Fibroblast of skin of right biceps (primary cell): ENCODE data around the gene GALNTL6.

Experiments
- DNase-seq: peaks from one replicate; pipeline ENCODE4 v3.0.0-alpha.2; 2013

The GALNTL6 gene

GRCh38 chr4:172596206-172596605, 783.0 kb downstream of the GALNTL6 start:
- no peak for DNase-seq

GRCh38 chr4:172599554-172599953, 786.4 kb downstream of the GALNTL6 start:
- no peak for DNase-seq

- no peak for DNase-seq
Measured at GRCh38 chr4:172601195-172601594, 788.0 kb downstream of the GALNTL6 start.

- DNase-seq: no peak
Measured at GRCh38 chr4:172619218-172619617, 806.0 kb downstream of the GALNTL6 start.

GRCh38 chr4:172619798-172620197, 806.6 kb downstream of the GALNTL6 start:
- no peak for DNase-seq

- DNase-seq: no peak
Measured at GRCh38 chr4:172628263-172628662, 815.1 kb downstream of the GALNTL6 start.

- no peak for DNase-seq
Measured at GRCh38 chr4:172630280-172630679, 817.1 kb downstream of the GALNTL6 start.

- no peak for DNase-seq
Measured at GRCh38 chr4:172631832-172632231, 818.6 kb downstream of the GALNTL6 start.

- no peak for DNase-seq
Measured at GRCh38 chr4:172648471-172648870, 835.3 kb downstream of the GALNTL6 start.

GRCh38 chr4:172649143-172649542, 835.9 kb downstream of the GALNTL6 start:
- DNase-seq: no peak

GRCh38 chr4:172650758-172651530, 837.7 kb downstream of the GALNTL6 start:
- DNase-seq: no peak

GRCh38 chr4:172651961-172652360, 838.8 kb downstream of the GALNTL6 start:
- DNase-seq: no peak

- no peak for DNase-seq
Measured at GRCh38 chr4:172652369-172652768, 839.2 kb downstream of the GALNTL6 start.

GRCh38 chr4:172653676-172654075, 840.5 kb downstream of the GALNTL6 start:
- DNase-seq: no peak

GRCh38 chr4:172654457-172654856, 841.3 kb downstream of the GALNTL6 start:
- DNase-seq: no peak

- no peak for DNase-seq
Measured at GRCh38 chr4:172656055-172656454, 842.9 kb downstream of the GALNTL6 start.

GRCh38 chr4:172657081-172657480, 843.9 kb downstream of the GALNTL6 start:
- no peak for DNase-seq

- no peak for DNase-seq
Measured at GRCh38 chr4:172660251-172660650, 847.0 kb downstream of the GALNTL6 start.

GRCh38 chr4:172662113-172662512, 848.9 kb downstream of the GALNTL6 start:
- DNase-seq: no peak

GRCh38 chr4:172666711-172667368, 853.6 kb downstream of the GALNTL6 start:
- no peak for DNase-seq

GRCh38 chr4:172674811-172675210, 861.6 kb downstream of the GALNTL6 start:
- no peak for DNase-seq

- DNase-seq: no peak
Measured at GRCh38 chr4:172675232-172675631, 862.0 kb downstream of the GALNTL6 start.

- DNase-seq: no peak
Measured at GRCh38 chr4:172680691-172681090, 867.5 kb downstream of the GALNTL6 start.

- DNase-seq: peak; percentile 37
Measured at GRCh38 chr4:172683021-172683420, 869.8 kb downstream of the GALNTL6 start.

GRCh38 chr4:172686021-172686420, 872.8 kb downstream of the GALNTL6 start:
- DNase-seq: no peak
